Lower leg skin (tissue), 4 donors: Measurements from ENCODE around the gene OVCH2. TPM values are rescaled to one million over a fixed set of nuclear protein-coding genes. Genes with fewer than 3 reads are reported as not detected.

ENCODE experiments used
- DNase-seq, 2 donors: peaks; one replicate each; pipeline ENCODE4 v3.0.0-alpha.2; 2019; ENCODE audit warnings: low spot score in 2 of 2
- H3K4me3 ChIP-seq: fragments of 200-600 bp; sonication (generic); 2 replicates; pipeline ENCODE4 v1.5.1; 2017; ENCODE audit warnings: mild to moderate bottlenecking, low read depth; ENCODE audit not compliant: poor library complexity, severe bottlenecking
- POLR2A ChIP-seq, 2 donors: fragments of 450-650 bp; IDR thresholded peaks; one replicate each; pipeline ENCODE4 v1.6.1; 2016 to 2017; ENCODE audit warnings: antibody characterized with exemption in 2 of 2, mild to moderate bottlenecking in 1 of 2, moderate library complexity in 1 of 2
- WGBS, 2 donors: methylation state at CpG; one replicate each; pipeline ENCODE4 v1.1.5; 2018; 5-methylcytosine and 5-hydroxymethylcytosine counted together
- intact Hi-C: fragments of 100-400 bp; cut with DNase I; formaldehyde crosslinking; loops from one replicate; pipeline ENCODE4 v1.15.0; 2023; ENCODE audit warnings: low total_unique reads
- total RNA-seq, 4 donors: library from RNA; depleted of rRNA; stranded (reverse); fragments of >200 nt; gene quantifications; one replicate each; pipeline ENCODE4 v1.1.0, GENCODE V29; 2016
- TF ChIP-seq, protein P1 (sequence below), 3 donors: fragments of 450-650 bp; IDR thresholded peaks; one replicate each; pipeline ENCODE4 v1.5.1; 2016; ENCODE audit warnings: antibody characterized with exemption in 3 of 3, mild to moderate bottlenecking in 3 of 3, moderate library complexity in 2 of 3

Gene OVCH2
- total RNA-seq, 4 donors from 2014 or later, result 6.5 to 12.2 (median 8.3) TPM

DNA sequence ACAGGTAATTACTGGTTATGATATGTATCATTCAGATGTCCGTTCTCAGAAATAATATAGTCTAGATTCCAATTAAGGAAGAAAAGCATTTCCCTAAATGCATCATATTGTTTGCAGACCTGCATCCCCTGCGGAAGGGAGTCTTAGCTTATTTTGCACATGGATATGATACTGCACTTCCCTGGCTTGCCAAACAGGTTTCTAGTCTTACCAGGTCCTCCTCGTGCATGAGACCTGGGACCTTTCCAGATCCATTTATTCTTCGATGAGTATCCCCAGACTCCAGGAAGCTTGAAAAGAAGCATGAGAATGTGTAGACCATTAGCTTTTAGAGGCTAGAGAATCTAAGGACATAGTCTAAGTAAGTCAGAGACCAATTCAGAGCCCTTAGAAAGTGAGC is 63.5 kb downstream of the OVCH2 start:
- no peak overlapping the region for H3K4me3 ChIP-seq
- TF ChIP-seq, protein P1, sequence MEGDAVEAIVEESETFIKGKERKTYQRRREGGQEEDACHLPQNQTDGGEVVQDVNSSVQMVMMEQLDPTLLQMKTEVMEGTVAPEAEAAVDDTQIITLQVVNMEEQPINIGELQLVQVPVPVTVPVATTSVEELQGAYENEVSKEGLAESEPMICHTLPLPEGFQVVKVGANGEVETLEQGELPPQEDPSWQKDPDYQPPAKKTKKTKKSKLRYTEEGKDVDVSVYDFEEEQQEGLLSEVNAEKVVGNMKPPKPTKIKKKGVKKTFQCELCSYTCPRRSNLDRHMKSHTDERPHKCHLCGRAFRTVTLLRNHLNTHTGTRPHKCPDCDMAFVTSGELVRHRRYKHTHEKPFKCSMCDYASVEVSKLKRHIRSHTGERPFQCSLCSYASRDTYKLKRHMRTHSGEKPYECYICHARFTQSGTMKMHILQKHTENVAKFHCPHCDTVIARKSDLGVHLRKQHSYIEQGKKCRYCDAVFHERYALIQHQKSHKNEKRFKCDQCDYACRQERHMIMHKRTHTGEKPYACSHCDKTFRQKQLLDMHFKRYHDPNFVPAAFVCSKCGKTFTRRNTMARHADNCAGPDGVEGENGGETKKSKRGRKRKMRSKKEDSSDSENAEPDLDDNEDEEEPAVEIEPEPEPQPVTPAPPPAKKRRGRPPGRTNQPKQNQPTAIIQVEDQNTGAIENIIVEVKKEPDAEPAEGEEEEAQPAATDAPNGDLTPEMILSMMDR (IDR thresholded peaks at IDR 0.05), result no peak
- TF ChIP-seq POLR2A (IDR thresholded peaks at IDR 0.05), result no peak
- WGBS, 2 donors, result 38% methylated on average over 4 of the region's 4 CpGs
- intact Hi-C loops, result no loop called here
- DNase-seq, result peak in 1 of 2 donors; percentile 17

DNA sequence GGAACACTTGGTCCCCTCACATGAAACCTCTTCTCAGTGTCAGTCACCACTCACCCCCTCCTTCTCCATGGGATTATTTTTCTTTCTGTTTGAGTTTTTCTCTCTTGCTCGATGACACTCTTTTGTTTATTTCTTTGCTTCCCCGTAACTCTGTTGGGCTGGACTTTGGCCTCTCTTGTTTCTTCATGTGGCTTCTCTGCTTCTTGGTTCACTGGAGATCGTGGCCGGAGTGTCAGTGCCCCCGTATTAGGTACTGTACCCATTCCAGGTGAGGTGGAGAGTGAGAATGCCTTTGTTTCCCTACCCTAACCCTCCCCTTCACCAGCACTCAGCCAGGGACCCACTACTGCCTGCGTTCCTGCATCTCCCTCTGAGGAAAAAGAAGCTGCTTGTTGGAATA is 65.5 kb downstream of the OVCH2 start:
- TF ChIP-seq, protein P1 (IDR thresholded peaks at IDR 0.05), result no peak
- TF ChIP-seq POLR2A (IDR thresholded peaks at IDR 0.05), result no peak
- 89 to 96% methylated on average over 6 of the region's 6 CpGs for WGBS, 2 donors
- no peak overlapping the region for H3K4me3 ChIP-seq
- DNase-seq, result peak in 1 of 2 donors; percentile 53
- intact Hi-C loops, result no loop called here

DNA sequence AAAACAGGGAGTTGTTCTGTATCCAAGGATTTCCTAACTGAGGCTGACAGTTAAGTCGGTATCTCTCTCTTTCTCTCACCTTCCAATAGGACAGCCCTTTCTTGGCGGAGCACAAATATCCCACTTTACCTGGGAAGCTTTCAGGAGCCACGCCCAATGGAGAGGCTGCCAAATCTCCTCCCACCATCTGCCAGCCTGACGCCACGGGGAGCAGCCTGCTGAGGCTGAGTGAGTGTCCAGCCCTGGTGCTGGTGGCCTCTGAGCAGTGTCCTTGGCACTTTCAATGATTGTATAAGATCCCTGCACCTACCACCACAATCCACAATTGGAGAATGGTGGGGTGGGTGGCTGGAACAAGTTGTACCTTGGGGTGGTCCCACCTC is 66.6 kb downstream of the OVCH2 start:
- DNase-seq, result peak; percentile 33 to 83
- H3K4me3 ChIP-seq, result no peak overlapping the region
- WGBS, 2 donors, result 53 to 64% methylated on average over 5 of the region's 5 CpGs
- no peak for TF ChIP-seq POLR2A (IDR thresholded peaks at IDR 0.05)
- TF ChIP-seq, protein P1 (IDR thresholded peaks at IDR 0.05), result no peak
- intact Hi-C loops, result no loop called here

Other genes starting within 250 kb of the OVCH2 start
- 1 to 10 TPM; 1.4 to 4.0 (median 2.7) TPM for gene OLFML1, start 221.0 kb downstream of the OVCH2 start, total RNA-seq
- gene PPFIBP2, start 192.5 kb downstream of the OVCH2 start, total RNA-seq, result 10 to 100 TPM; 56.6 to 87.1 (median 69.5) TPM
- 10 to 100 TPM; 37.2 to 90.0 (median 40.5) TPM for gene CYB5R2, start 33.0 kb downstream of the OVCH2 start, total RNA-seq
- gene OR5P2, start 90.5 kb upstream of the OVCH2 start, total RNA-seq, result 1 to 10 TPM; 2.5 to 4.0 (median 3.0) TPM
- 1 to 10 TPM; 2.7 to 6.7 (median 5.0) TPM for gene OR5P3, start 124.4 kb upstream of the OVCH2 start, total RNA-seq
- under 1 TPM in 3 of 4 donors, not detected in 1; 0.08 to 0.21 (median 0.17) TPM for gene OR10A6, start 224.8 kb upstream of the OVCH2 start, total RNA-seq
- 1 to 10 TPM in 1 of 4 donors, under 1 TPM in 1, not detected in 2; 0.34 to 2.7 TPM for gene OR10A3, start 235.2 kb upstream of the OVCH2 start, total RNA-seq